Left kidney (tissue), 2 donors: Measurements from ENCODE around the gene CSNK1G3. TPM values are rescaled to one million over a fixed set of nuclear protein-coding genes. Genes with fewer than 3 reads are reported as not detected.
A peak's percentile ranks its signal among the peaks of the same experiment; 100 is the strongest.
"Not testable (repeated sequence)": the region's sequence is repeated elsewhere in the genome, so short reads cannot be mapped to it uniquely, and the experiment has no call there.

Experiments used
- DNase-seq: peaks from one replicate; pipeline ENCODE4 v3.0.0-alpha.2; 2013
- polyA plus RNA-seq: library from polyadenylated mRNA; unstranded; fragments of 120-200 nt; gene quantifications from one replicate; pipeline ENCODE4 v1.2.1, GENCODE V29; 2013; ENCODE audit not compliant: insufficient read length

Gene CSNK1G3
- polyA plus RNA-seq, 1 donor, result 47.2 TPM

DNA sequence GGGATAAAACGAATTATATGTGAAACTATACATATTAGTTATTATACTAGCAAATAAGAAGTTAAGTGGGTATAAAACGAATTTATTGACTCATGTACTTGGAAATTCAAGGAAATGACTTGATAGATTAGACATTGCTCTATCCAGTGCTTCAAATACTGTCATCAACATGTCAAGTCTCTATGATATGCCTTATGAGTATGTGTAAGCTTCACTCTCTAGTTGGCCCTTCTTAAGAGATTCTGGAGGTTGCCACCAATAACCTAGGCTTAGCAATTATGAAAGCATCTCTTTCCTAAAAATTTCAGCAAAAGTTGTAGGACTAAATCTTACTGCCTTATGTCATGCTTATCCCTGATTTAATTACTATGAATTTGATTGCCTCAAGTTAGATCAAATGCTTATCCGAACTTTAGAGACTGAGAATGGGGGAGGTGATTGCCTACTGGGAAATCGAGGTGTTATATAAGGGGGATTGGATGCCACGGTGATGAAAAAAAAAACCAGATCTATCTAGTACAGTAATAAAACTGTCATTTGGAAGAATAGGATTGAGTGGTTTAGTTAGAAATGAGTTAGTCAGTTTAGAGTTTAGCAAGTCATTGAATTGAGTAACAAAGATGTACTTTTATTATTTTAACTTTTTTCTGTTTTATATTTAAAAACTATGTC lies 46.9 kb downstream of the CSNK1G3 start:
- no peak for DNase-seq

DNA sequence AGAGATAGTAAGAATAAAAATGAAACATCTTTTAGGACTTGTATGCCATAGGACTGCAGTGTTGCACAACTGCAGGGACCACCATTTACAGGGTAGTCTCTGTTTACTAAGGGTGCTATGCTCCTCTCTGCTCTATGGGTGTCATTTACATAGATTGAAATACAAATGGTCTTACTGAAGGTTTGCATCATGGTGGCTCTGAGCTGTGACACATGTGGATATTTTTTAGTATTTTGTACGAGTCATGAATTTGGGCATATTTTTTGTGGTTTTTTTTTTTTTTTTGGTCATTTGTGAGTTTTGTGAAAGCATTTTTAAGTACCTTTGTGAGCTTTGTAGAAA lies 47.4 kb downstream of the CSNK1G3 start:
- no peak for DNase-seq

DNA sequence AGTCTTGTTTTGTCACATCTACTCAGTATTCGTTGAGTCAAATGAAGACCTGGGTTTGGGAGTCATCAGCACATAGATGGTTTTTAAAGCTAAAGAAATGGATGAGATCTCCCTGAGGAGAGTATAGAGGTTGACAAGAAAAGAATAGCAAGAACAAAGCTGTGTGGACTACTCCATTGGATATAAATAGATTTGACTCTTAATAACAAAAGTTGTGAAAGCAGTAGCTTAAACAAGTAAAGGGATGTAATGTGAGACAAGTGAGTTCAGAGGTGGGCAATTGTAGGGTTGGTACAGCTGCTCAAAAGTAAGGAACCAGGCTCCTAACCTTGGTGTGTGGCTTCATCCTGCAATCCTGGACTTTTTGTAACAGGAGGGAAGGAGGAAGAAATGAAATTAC lies 49.3 kb downstream of the CSNK1G3 start:
- DNase-seq, result no peak

- DNase-seq, result no peak
Measured at GRCh38 chr5:123571927-123572326, 60.0 kb downstream of the CSNK1G3 start.

DNA sequence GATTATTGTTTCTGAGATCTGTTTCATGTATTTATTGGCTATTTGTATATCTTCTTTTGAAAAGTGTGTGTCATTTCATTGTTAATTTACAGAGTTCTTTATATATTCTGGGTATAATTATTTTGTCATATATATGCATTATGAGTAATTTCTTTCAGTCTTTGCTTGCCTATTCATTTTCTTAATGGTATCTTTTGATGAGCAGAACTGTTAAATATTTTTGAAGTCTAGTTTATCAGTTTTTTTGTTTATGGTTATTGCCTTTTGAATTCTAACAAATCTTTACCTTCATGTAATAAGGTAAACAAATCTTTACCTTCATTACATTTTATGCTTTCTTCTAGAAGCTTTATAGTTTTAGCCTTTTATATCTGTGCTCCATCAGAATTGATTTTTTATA lies 66.4 kb downstream of the CSNK1G3 start:
- DNase-seq, result no peak

DNA sequence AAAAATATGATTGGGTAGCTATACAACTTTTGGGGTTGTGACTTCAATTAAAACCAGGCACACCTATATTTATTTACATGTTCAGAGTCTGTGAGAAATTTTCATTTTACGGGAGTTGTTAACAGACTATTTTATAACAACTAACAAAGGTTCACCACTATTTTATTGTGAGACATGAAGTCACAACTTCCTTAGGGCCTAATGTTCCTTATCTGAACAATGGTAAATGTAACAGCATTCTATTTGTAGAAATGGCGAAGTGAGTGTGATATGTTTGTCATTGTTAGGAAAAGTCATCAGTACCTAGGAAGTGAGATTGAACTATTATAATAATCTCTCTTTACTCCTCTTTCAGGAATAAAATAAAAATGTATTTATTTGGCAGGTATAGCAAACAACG lies 67.4 kb downstream of the CSNK1G3 start:
- DNase-seq, result no peak

DNA sequence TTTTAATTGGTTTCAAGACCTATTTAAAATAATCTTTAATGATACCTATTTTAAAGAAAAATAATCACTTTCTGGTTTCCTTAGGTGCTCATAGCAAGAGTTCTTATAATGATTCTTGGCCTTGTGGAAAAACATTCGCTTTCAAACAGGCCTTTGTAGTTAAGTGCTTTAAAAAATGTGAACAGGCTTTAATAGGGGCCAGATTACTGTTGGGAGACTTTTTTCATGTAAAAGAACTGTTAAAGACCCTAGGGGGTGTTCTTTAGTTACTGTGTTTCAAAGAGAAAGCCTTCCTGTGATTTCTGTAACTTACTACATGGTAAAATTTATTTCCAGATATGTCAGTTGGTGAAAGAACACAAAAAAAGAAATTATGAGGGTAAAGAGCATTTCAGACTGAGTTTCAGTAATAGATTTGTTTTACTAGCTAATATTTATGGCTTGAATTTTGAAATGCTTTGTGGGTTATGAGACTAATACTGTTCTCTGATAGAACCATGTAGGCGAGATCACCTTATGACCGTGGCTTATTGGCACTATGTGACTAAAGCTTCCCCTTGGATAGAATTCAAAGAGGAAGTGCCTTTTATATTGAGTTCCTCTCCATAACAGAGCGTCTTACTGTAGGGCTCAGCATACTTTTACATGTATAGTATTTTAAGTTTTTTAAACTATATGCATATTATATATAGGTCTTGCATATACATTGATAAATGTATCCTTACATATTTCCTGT lies 70.7 kb downstream of the CSNK1G3 start:
- DNase-seq, result no peak

- no peak for DNase-seq
Measured at GRCh38 chr5:123585871-123586270, 73.9 kb downstream of the CSNK1G3 start.

DNA sequence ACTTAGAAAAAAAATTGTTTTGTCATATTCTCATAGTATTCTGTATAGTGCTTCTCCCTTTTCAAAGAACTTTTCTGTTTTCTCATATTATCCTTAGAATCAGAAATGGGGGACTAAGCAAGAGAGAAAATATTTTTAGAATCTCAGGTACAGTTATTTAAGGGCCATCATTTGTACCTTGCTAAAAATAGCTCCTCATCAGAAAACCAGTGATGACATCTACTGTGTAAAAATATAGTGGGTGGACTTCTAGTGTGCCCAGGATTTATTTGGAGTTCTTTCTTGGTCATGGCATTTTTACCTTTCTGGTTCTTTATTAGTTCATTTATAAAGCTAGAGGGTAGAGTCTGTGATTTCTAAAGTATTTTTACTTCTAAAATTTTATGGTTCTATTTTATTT lies 82.5 kb downstream of the CSNK1G3 start:
- DNase-seq, result no peak

GRCh38 chr5:123597018-123597417 lies 85.0 kb downstream of the CSNK1G3 start:
- DNase-seq, result no peak

GRCh38 chr5:123598028-123598689 lies 86.2 kb downstream of the CSNK1G3 start:
- no peak for DNase-seq

GRCh38 chr5:123599171-123599570 lies 87.2 kb downstream of the CSNK1G3 start:
- DNase-seq, result no peak

GRCh38 chr5:123601610-123602009 lies 89.6 kb downstream of the CSNK1G3 start:
- no peak for DNase-seq

- DNase-seq, result no peak
Measured at GRCh38 chr5:123605822-123606221, 93.8 kb downstream of the CSNK1G3 start.

DNA sequence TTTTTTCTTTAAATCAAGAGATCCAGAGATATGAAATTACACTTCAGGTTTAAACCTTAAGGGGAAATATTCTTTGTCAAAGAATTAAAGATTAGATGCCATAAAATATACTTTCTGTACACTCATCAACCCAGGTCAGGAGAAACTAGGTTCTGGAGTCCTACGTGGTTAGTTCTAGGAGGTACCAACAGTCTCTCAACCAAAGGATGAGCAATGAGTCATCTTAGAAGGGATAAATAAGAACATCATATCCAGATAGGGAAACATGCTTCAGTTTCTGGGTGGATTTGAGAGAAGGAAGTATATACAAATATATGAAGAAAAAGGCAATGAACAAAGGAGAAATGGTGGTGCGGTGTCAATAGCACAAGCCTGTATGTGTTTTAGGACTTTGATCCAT lies 98.2 kb downstream of the CSNK1G3 start:
- DNase-seq, result no peak

DNA sequence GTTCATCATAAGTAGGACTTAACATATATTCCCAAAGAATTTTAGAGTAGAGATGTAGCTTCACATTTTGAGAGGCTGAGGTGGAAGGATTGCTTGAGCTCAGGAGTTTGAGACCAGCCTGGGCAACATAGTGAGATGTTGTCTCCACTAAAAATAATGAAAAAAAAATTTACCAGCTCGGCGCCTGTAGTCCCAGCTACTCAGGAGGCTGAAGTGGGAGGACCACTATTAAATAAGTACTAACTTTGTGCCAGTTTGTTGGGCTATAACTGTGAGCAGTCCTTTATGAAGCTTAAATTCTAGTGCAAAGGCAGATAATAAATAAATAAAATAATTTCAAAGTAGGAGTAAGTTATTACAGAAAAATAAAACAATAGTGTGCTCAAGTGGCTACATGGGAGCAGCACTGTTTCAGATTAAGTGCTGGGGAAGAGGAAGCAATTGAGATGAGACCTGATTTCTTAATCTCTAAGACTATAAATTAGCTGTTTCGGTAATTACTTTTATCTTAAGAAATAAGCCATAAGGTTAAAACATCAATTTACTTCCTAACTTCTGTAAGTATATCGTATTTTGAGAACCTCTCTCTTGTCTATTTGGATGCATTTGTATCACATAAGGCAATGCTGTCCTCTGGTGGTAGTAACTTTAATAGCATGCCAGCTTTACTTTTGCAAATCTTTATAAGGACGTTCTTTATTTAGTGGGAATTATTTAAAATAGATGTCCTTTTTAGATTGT lies 98.9 kb downstream of the CSNK1G3 start:
- peak; percentile 60 for DNase-seq

- DNase-seq, result no peak
Measured at GRCh38 chr5:123611406-123611709, 99.4 kb downstream of the CSNK1G3 start.

DNA sequence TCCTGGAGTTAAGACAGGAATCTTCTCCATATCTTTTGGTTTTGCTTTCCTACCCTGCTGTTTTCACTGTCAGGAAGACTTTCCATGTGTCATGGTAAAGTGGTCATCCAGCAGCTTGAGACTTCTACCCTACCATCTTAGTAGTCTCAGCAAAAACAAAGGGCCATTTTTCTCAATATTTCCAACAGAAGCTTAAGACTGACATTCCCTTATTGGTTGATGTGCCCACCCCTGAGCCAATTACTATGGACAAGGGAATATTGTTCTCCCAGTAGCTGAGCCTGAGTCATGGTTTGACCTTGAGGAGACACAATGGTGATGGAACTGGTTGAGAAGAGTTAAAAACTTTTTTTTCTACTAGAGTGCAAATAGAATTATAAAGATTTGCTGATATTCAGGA lies 105.6 kb downstream of the CSNK1G3 start:
- no peak for DNase-seq

GRCh38 chr5:123626051-123626450 lies 114.1 kb downstream of the CSNK1G3 start:
- DNase-seq, result no peak

DNA sequence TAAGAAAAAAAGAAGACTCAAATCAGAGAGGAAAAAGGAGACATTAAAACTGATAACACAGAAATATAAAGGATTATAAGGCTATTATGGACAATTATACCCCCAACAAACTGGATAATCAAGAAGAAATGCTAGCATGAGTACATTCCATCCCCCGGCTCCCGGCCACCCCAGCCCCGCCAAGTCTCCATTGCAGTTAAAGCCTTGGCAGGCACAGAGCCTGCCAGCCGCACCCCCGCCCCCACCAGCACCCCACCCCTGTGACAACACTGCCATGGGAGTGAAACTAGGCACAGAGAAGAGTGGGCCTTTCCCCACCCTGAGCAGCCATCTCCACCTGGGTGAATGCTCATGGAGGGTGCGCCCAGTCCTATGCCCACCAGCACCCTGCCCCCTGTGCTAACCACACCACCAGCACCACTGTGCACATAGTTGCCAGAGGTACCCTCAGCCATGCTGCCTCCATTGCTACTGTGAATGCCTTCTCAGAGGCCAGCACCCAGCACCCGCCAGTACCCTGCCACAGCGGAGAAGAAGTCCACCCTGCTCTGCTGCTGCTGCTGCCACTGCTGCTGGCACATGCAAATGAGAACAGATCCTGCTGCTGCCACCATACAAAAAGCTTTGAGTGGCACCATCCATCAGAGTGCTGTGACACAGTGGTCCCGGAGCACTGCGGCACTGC lies 117.0 kb downstream of the CSNK1G3 start:
- DNase-seq, result no peak

GRCh38 chr5:123636006-123636405 lies 124.0 kb downstream of the CSNK1G3 start:
- no peak for DNase-seq

- not testable (repeated sequence) for DNase-seq
Measured at GRCh38 chr5:123637028-123637427, 125.1 kb downstream of the CSNK1G3 start.
